Measurements from ENCODE around the gene RBPJL.

RBPJL gene

GRCh38 chr20:45317826-45318225 is 11.2 kb downstream of the RBPJL start:
- no peak for DNase-seq

DNA sequence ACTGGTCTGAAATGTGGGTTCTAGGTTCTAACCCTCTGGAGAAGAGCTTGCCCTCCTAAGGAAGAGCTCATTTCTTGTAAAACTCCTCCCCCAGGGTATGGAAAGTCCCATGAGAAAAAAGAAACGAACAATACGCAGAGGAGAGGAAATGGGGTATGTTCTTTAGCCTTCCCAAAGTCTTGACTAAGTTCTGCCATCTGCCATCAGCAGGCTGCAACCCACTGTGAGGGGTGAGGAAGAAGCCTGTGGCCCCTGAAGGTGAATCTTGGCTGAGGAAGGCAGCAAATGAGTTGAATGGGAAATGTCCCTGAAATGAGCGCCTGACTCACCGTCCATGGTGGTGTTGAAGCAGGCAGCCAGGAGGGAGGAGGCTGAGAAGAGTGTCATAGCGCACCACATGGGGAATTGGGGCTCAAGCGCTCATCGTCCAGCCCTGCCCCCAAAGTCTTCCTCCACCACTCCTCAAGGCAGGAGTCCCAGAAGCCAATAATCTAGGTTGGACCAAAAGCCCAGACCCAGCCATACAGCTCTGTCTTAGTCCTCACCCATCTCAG is 11.8 kb downstream of the RBPJL start:
- DNase-seq, result no peak

DNA sequence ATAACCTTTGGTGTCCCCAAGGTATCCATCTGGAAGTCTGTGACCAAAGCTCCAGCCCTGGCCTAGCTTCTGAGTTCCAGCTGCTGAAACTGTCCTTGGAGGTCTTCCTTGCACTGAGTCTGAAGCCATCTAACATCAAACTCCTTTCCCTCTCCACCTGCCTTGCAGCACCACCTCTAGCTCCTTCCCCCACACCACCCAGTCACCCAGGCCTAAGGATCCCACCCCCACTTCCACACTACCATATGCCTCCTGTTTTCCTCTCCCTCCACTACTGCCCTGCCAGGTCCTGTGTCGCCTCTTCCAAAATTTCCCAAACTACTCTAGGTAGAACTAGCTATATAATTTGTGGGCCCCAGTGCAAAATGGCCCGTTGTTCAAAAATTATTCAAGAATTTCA is 12.3 kb downstream of the RBPJL start:
- no peak for DNase-seq

GRCh38 chr20:45320948-45321595 is 14.4 kb downstream of the RBPJL start:
- DNase-seq, result no peak

DNA sequence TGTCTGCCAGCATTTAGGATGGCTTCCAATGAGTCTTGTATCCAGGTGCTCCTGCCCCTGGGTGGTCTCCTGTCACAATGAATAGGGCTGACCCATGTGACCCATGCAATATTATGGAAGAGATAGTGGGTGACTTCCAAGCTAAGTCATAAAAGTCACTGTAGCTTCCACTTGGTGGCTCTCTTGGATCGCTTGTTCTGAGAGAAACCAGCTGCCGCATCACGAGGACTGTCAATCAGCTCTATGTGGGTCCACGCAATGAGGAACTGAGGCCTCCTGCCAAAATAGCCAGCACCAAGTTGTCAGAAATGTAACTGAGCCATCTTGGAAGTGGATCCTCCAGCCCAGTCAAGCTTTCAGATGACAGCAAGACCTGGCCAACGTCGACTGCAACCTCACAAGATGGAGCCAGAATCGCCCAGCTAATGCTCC is 16.3 kb downstream of the RBPJL start:
- peak; percentile 56 for DNase-seq

DNA sequence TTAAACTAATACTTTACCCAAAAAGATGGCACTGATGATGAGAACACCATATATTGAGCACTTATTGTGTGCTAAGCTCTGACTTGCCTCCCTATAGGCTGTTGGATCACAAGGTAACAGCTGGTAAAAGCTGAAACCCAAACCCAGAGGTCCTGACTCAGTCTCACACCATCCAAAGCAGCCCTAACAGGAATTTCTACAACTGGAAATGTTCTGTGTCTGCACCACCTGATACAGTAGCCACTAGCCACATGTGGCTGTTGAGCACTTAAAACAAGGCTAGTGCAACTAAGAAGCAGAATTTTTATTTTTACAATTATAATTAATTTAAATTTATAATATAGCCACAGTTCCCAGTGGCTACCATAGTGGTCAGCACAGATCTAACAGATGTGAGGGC is 17.1 kb downstream of the RBPJL start:
- no peak for DNase-seq

- no peak for DNase-seq
These were observed 18.7 kb downstream of the RBPJL start for GRCh38 chr20:45325371-45325770.

- DNase-seq, result no peak
These were observed 21.8 kb downstream of the RBPJL start for GRCh38 chr20:45328451-45328850.

- DNase-seq, result no peak
These were observed 23.1 kb downstream of the RBPJL start for GRCh38 chr20:45329497-45330319.

- no peak for DNase-seq
These were observed 23.8 kb downstream of the RBPJL start for GRCh38 chr20:45330476-45330875.

DNA sequence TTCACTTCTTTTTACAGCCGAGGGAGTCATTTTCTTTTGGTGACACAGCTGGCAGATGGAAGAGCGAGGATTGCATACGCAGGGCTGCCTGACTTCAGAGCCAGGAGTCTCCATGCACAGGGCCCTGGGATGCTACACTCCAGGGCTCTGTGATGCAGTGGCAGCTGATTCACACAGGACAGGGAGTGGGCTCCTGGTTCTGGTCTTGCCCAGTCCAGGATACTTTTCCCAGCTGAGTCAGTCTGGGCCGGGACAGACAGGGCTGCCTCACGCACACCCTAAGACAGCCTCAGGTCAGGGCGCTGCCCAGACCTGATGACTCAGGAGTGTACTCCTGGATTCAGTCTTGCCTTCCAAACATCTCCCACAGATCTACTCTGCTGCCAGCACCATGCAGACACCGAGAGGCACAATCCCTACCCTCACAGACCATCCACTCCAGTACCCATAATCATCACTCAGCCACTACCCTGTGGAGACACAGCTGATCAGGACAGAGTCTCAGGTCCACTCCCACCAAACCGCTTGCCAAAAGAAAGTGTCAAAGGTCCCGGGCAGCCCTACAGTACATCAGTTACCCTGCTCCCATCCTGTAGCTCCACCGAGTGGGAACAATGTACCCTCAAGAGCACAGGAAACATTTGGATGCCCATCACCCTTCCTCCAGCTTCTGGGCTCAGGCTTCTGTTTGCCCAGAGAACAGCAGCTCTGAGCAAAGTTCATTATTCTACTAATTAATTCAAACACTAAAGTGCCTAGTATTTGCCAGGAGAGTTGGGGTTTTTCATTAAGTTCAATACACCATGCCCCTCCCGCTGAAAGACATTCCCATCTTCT is 30.1 kb downstream of the RBPJL start:
- no peak for DNase-seq

GRCh38 chr20:45337367-45338120 is 30.9 kb downstream of the RBPJL start:
- no peak for DNase-seq

DNA sequence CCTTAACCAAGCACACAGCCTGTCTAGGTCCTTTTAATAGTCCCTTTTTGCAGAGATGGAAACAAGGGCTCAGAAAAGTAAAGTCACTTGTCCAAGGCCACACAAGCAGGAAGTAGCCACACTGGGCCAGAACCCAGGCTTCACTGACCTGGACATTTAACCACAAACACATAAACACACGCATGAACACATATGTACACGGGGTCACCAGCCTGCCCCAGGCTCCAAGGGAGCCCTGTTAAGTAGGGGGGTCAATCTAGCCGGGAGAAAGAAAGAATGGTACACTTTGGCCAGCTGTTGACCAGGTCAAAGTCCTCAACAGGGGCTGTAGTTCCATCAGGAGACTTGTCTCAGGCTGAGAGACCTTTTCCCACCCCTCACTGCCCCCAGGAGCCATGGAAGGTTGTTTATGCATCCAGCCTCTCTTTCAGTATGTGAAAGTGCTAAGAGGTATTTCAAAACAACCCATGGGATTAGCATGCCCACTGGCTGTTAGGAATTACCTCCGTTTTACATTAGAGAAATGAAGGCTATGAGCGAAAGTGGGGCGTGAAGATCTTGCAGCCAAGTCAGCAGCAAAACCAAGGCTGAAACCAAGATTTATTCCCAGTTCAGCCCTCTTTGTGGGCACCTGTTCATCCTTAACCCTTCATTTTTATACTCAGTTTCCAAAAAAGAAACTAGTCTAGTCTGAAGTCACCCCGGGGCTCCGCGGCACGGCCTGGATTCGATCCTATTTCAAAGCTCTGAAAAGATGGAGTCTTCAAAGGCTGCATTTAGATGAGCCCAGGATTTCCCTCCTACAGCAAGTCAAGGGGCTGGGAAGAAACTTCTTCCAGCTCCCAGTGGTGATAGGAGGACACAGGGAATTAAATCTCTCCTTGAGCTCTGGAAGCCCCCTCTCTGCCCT is 31.7 kb downstream of the RBPJL start:
- DNase-seq, result no peak

GRCh38 chr20:45339084-45339483 is 32.4 kb downstream of the RBPJL start:
- DNase-seq, result no peak

DNA sequence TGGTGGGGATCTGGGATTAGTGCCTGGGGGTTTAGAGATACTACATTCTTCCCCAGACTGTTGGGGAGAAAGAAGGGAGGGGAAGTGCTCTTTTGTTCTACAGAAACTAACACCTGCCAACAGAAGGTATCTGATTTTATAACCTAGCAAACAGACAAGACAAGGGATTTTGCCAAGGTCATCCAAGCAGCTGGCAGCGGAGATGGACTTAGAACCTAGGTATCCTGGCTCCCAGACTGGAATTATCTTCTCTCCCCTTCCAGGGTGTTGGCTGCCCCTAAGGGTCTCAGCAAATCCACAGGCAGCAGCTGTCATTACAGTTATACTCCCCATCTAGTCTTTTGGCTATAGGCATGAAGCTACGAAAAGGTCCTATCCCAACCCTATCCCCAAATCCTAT is 33.2 kb downstream of the RBPJL start:
- no peak for DNase-seq

DNA sequence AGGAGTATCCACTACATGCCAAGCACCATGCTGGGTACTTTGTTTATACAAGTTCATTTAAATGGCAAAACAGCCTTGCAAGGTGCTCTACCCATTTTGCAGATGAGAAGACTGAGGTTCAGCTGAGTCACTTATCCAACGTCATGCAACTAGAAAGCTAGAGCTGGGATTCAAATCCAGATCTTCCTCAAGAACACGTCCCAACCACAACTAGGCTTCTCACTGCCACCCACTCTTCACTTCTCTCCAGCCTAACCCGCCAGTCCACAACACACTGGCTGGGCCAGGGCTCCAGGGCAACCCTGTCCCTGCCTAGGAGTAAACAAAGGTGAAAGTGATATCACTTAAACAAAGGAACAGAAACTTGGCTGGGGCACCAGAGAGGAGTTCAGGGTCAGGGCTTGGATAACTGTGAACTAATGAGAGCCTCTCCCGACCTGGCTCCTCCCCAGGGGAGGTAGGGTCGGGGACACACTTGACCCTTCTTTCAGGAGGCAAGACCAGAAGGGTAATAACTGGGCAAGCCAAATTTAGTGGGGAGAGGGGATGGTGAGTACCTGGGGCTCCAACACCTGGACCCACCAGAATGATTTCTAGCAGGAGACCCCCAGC is 33.7 kb downstream of the RBPJL start:
- DNase-seq, result peak; percentile 39

- DNase-seq, result peak; percentile 31
These were observed 34.3 kb downstream of the RBPJL start for GRCh38 chr20:45340951-45341350.

GRCh38 chr20:45341579-45341938 is 34.9 kb downstream of the RBPJL start:
- DNase-seq, result no peak

DNA sequence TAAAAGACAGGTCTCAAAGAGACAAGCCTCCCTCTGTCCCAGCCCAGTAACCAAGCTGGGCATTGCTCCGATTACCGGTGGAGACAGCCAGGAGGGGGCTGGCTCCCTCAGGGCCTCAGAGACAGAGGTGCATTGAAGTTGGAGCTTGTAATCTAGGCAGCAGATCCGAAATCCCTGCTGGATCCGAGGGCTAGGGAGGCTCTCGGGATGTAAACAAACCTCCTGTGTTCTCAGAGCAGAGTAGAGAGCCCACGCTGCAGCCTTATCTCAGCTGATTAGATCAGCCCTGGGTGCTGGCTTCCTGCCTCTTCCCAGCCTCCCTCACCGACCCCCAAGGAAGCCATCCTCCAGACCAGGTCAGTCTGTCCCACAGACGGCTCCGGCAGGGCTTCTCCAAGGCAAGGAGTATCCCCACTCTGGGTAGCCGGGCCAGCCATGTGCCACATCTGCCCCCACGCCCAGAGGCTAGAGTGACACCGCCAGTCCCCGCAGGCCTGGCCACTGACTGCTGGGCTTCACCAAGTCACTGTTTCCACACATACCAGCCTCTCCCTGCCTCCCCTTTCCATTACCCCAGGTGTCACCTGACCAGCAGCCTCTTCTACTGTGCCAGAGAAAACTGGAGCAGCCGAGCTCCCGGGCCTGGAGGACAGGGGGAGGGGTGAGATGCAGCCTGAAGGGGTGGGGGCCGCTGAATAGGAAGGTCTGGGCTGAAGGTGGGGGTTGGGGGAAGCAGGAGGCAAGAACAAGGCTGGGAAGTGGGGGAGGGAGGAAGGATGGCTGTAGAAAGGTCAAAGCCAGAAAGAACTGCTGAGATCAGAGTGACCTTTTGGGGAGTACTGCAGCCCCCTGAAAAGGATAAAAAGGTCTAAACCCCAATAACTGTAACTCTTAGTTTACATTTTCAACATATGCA is 35.6 kb downstream of the RBPJL start:
- DNase-seq, result peak; percentile 50
